HG03558 (cell line): Measurements from ENCODE around the gene TM4SF1.
A peak's percentile ranks its signal among the peaks of the same experiment; 100 is the strongest.
"Not testable (repeated sequence)": the region's sequence is repeated elsewhere in the genome, so short reads cannot be mapped to it uniquely, and the experiment has no call there.

Source experiments
- ATAC-seq: cut with Tn5 transposase; IDR thresholded peaks from one replicate; pipeline ENCODE4 v1.9.1; 2021; ENCODE audit warnings: moderate number of reproducible peaks; ENCODE audit not compliant: unreplicated experiment; ENCODE audit errors: extremely low read depth

Gene TM4SF1

GRCh38 chr3:149396476-149396875 lies 19.0 kb upstream of the TM4SF1 start:
- ATAC-seq = no peak

GRCh38 chr3:149395107-149396089 lies 17.9 kb upstream of the TM4SF1 start:
- no peak for ATAC-seq

GRCh38 chr3:149393345-149394160 lies 16.1 kb upstream of the TM4SF1 start:
- no peak for ATAC-seq

DNA sequence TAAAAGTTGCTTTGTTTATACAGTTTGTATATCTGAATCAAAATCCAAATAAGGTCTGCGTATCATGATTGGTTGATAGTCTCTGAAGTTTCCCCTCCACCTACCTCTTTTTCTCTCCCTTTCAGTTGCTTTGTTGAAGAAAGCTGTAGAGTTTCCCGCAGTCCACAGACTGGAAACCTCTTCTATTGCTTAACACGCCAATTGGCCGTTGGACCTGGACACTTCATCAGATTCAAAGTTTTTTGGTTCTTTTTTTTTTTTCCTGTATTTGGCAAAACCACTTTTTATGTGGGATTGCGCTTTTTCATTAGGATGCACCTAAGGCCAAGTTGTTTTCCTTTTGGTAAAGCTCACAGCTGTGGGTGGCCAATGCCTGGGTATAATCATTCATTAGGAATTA lies 14.5 kb upstream of the TM4SF1 start:
- no peak for ATAC-seq

DNA sequence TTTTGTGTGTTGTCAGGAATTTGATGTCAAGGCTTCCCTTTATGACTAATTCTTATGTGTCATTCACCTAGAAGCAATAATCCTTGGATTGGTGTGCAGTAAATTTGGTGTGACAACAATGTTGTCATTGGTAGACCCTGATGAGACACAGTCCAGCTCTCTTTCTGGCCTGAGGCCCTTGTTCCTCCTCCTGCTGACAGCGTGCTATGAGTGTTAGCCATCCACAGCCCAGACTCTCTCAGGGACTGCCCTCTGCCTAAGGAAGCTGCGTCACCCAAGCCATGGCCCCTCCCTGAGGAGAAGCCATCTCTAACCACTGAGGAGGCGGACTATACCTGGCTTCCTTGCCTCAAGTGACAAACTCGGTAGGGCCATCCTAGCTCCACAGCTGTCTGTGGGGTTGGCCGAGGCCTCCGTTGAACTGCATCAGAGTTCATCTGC lies 13.3 kb upstream of the TM4SF1 start:
- no peak for ATAC-seq

DNA sequence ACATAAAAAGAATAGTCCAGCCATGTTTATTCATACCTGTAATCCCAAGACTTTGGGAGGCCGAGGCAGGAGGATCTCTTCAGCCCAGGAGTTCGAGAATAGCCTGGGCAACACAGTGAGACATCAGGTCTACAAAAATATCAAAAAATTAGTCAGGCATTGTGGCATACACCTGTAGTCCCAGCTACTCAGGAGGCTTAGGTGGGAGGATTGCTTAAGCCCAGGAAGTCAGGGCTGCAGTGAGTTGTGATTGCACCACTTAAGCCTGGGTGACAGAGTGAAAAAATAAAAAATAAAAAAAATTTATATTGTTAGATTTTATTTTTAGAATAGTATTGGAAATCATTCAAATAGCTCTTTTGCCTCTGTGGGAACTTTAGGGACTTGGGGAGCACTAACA lies 12.8 kb upstream of the TM4SF1 start:
- no peak for ATAC-seq

- no peak for ATAC-seq
Measured at GRCh38 chr3:149388531-149389417, 11.3 kb upstream of the TM4SF1 start.

- ATAC-seq = no peak
Measured at GRCh38 chr3:149388001-149388440, 10.6 kb upstream of the TM4SF1 start.

DNA sequence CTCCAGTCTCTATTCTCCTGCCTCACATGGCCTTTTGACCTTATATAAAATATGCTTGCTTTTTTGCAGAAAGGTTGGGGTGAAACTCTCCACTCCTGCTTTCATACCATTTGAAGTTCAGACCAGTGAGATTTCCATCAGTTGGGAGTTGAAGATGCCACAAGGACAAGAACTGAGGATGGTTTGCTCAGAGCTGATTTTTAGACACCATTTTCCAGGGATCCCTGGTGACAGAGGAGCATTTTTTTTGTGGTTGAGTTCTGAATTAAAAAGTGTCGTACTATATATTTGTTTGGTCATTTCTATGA lies 8.8 kb upstream of the TM4SF1 start:
- no peak for ATAC-seq

GRCh38 chr3:149385617-149386298 lies 8.3 kb upstream of the TM4SF1 start:
- no peak for ATAC-seq

GRCh38 chr3:149384911-149385321 lies 7.5 kb upstream of the TM4SF1 start:
- ATAC-seq = no peak

GRCh38 chr3:149384167-149384566 lies 6.7 kb upstream of the TM4SF1 start:
- ATAC-seq = no peak

- ATAC-seq = no peak
Measured at GRCh38 chr3:149383703-149384102, 6.3 kb upstream of the TM4SF1 start.

- ATAC-seq = no peak
Measured at GRCh38 chr3:149382518-149382917, 5.1 kb upstream of the TM4SF1 start.

- ATAC-seq = peak; percentile 78
Measured at GRCh38 chr3:149382101-149382467, 4.6 kb upstream of the TM4SF1 start.

DNA sequence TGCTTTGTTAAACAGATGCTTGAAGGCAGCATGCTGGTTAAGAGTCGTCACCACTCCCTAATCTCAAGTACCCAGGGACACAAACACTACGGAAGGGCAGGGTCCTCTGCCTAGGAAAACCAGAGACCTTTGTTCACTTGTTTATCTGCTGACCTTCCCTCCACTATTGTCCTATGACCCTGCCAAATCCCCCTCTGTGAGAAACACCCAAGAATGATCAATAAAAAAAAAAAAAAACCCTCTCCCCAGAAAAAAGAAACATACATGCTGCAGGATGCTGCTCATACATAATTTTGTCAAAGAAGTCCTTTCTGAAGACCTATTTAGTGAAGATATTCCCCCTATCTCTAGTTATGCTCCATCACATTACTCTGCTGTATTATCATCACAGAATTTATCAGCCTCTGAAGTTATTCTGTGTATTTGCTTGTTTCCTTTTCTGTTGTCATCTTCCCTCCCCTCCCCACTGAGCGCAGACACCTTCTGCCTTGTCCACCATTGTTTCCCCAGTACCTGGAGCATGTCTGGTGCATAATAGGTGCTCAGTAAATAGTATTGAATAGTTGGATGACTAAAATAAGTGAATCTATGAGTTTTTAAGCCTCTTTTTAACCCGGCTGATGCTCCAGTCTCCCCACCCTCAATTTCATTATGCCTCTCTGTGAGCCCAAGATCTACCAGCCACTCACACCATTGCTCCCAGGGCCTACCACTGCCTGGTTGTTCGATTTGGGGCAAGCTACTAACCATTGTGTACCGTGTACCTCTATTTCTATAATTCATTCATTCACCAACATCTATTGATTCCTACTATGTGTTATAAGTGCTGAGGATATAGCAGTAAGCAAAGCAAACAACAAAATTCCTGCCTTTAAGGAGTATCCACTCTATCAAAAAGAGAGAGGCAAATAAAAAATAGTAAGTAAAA lies 4.0 kb upstream of the TM4SF1 start:
- ATAC-seq = no peak

- ATAC-seq = not testable (repeated sequence)
Measured at GRCh38 chr3:149380220-149380619, 2.8 kb upstream of the TM4SF1 start.

- ATAC-seq = no peak
Measured at GRCh38 chr3:149378478-149379309, 1.2 kb upstream of the TM4SF1 start.
